ENCODE data around the gene KNTC1.

DNA sequence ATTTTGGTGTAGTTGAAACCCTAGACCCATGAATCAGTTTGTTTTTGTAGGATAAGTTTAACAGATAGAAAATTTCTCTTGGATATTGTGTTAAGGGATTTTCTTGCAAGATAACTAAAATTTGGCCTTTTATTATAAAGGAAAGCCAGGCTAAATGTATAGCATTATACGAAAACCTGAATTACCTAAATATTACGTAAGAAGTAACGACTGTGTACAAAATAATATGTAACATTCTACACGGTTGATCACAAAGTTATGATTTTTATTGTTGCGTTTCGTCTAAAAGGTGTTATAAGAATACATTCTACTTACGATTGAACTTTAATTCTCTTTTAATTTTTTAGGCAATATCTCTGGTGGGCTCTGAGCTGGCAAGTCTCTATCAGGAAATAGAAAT is 63.9 kb downstream of the KNTC1 start:
- no peak for TF ChIP-seq ZSCAN30 (tag by site-specific recombination; IDR thresholded peaks at IDR 0.05)
- TF ChIP-seq, protein P1, sequence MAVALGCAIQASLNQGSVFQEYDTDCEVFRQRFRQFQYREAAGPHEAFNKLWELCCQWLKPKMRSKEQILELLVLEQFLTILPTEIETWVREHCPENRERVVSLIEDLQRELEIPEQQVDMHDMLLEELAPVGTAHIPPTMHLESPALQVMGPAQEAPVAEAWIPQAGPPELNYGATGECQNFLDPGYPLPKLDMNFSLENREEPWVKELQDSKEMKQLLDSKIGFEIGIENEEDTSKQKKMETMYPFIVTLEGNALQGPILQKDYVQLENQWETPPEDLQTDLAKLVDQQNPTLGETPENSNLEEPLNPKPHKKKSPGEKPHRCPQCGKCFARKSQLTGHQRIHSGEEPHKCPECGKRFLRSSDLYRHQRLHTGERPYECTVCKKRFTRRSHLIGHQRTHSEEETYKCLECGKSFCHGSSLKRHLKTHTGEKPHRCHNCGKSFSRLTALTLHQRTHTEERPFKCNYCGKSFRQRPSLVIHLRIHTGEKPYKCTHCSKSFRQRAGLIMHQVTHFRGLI (tag by site-specific recombination; IDR thresholded peaks at IDR 0.05) = no peak
- TF ChIP-seq MYNN (tag by site-specific recombination; IDR thresholded peaks at IDR 0.05; ENCODE audit: borderline replicate concordance) = no peak
- TF ChIP-seq, protein P2, sequence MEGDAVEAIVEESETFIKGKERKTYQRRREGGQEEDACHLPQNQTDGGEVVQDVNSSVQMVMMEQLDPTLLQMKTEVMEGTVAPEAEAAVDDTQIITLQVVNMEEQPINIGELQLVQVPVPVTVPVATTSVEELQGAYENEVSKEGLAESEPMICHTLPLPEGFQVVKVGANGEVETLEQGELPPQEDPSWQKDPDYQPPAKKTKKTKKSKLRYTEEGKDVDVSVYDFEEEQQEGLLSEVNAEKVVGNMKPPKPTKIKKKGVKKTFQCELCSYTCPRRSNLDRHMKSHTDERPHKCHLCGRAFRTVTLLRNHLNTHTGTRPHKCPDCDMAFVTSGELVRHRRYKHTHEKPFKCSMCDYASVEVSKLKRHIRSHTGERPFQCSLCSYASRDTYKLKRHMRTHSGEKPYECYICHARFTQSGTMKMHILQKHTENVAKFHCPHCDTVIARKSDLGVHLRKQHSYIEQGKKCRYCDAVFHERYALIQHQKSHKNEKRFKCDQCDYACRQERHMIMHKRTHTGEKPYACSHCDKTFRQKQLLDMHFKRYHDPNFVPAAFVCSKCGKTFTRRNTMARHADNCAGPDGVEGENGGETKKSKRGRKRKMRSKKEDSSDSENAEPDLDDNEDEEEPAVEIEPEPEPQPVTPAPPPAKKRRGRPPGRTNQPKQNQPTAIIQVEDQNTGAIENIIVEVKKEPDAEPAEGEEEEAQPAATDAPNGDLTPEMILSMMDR (tag by site-specific recombination; IDR thresholded peaks at IDR 0.05) = no peak
- no peak for TF ChIP-seq ZNF114 (tag by site-specific recombination; IDR thresholded peaks at IDR 0.05)
- no peak for TF ChIP-seq ZBTB7A (tag by site-specific recombination; IDR thresholded peaks at IDR 0.05; ENCODE audit: low read depth)
